ENCODE results near the gene RBFOX1. TPM values are rescaled to one million over a fixed set of nuclear protein-coding genes. Genes with fewer than 3 reads are reported as not detected.

RBFOX1 gene
- total and polyA plus RNA-seq, 2 donors (not counting 1 experiment from before 2014, with no cell fraction given) = not detected

GRCh38 chr16:7304279-7304678 lies 28.4 kb upstream of the RBFOX1 start:
- ChIA-PET POLR2A (no interaction called here), CTCF (no interaction called here)
- TF ChIP-seq EZH2 (IDR thresholded peaks at IDR 0.05; ENCODE audit: borderline replicate concordance, insufficient read depth, low read depth, low read length, poor library complexity, severe bottlenecking) = no peak
- TF ChIP-seq, protein P1, sequence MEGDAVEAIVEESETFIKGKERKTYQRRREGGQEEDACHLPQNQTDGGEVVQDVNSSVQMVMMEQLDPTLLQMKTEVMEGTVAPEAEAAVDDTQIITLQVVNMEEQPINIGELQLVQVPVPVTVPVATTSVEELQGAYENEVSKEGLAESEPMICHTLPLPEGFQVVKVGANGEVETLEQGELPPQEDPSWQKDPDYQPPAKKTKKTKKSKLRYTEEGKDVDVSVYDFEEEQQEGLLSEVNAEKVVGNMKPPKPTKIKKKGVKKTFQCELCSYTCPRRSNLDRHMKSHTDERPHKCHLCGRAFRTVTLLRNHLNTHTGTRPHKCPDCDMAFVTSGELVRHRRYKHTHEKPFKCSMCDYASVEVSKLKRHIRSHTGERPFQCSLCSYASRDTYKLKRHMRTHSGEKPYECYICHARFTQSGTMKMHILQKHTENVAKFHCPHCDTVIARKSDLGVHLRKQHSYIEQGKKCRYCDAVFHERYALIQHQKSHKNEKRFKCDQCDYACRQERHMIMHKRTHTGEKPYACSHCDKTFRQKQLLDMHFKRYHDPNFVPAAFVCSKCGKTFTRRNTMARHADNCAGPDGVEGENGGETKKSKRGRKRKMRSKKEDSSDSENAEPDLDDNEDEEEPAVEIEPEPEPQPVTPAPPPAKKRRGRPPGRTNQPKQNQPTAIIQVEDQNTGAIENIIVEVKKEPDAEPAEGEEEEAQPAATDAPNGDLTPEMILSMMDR (IDR thresholded peaks at IDR 0.05) = no peak
- Histone ChIP-seq H3K36me3 (replicated peaks in 1 of 2; ENCODE audit: control extremely low read depth in 1 of 2, control insufficient read depth in 1 of 2, extremely low read depth in 1 of 2, insufficient read depth in 2 of 2, low read length in 1 of 2) (no peaks in the 10 kb centered on the region), H3K4me3 (ENCODE audit: control extremely low read depth in 1 of 5, extremely low read depth in 1 of 5, insufficient read depth in 1 of 5, low read depth in 2 of 5, low read length in 4 of 5) (no peak overlapping the region), H3K4me2 (replicated peaks; ENCODE audit: low read depth, low read length, poor library complexity, severe bottlenecking) (no peak overlapping the region), H3K4me1 (ENCODE audit: control insufficient read depth in 2 of 2, insufficient read depth in 2 of 2, low read length in 2 of 2) (no peaks in the 10 kb centered on the region), H4K20me1 (ENCODE audit: control insufficient read depth, insufficient read depth, low read length, poor library complexity, severe bottlenecking) (no peaks in the 10 kb centered on the region), H3K79me2 (ENCODE audit: control insufficient read depth, insufficient read depth, low read length) (no peaks in the 10 kb centered on the region), H2AFZ (ENCODE audit: insufficient read depth, low read depth, low read length, poor library complexity, severe bottlenecking) (no peak overlapping the region), H3K9ac (ENCODE audit: low read length) (no peak overlapping the region), H3K27me3 (replicated peaks in 1 of 4; ENCODE audit: control extremely low read depth in 1 of 4, control insufficient read depth in 3 of 4, insufficient read depth in 4 of 4, low read length in 3 of 4) (peaks cover 0 to 10% (median 0%) of the 10 kb centered on the region in 4 experiments), H3K9me3 (ENCODE audit: control extremely low read depth in 1 of 3, control insufficient read depth in 2 of 3, insufficient read depth in 1 of 3, low read length in 2 of 3) (peaks cover 0 to 10% (median 0%) of the 10 kb centered on the region in 3 donors), H3K27ac (ENCODE audit: low read length in 2 of 2) (no peak overlapping the region)
- intact Hi-C loops (cut with micrococcal nuclease) = no loop called here
- no peak for ATAC-seq (ENCODE audit: low read depth)
- H3K9me3 Mint-ChIP-seq (ENCODE audit: insufficient read depth) = peaks cover 3% of the 10 kb centered on the region
- no peak for DNase-seq
- no peak overlapping the region for H3K27ac Mint-ChIP-seq
- 12% methylated on average over 27 of the region's 27 CpGs for WGBS (ENCODE audit: insufficient coverage)
- no peaks in the 10 kb centered on the region for H3K4me1 Mint-ChIP-seq
- H3K4me3 Mint-ChIP-seq = no peak overlapping the region
- H3K27me3 Mint-ChIP-seq = peaks cover 27% of the 10 kb centered on the region

DNA sequence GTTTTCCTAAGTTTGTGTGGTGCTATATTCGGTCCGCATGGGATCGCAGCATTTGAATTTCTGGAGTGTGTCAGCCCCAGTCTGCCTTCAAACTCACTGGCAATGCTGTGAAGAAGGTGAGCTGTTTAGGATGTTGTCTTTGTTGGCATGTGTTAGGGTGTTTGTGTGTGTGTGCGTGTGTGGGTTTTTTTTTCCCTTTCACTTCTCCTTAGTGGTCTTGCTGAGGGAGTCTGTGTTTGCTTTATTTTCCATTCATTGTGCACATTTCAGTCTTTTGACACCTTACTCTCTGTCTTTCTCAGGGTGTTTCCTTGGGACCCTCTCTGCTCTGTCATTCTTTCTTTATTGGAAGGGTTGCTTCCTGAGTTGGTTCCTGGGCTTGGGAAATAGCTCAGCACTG lies 27.7 kb upstream of the RBFOX1 start:
- Mint-ChIP-seq H3K9me3 (ENCODE audit: insufficient read depth) (peaks cover 3% of the 10 kb centered on the region), H3K4me1 (no peaks in the 10 kb centered on the region), H3K27ac (no peak overlapping the region), H3K27me3 (peaks cover 27% of the 10 kb centered on the region), H3K4me3 (no peak overlapping the region)
- ChIA-PET CTCF (no interaction called here), POLR2A (no interaction called here)
- intact Hi-C loops (cut with micrococcal nuclease) = no loop called here
- Histone ChIP-seq H4K20me1 (ENCODE audit: control insufficient read depth, insufficient read depth, low read length, poor library complexity, severe bottlenecking) (no peaks in the 10 kb centered on the region), H3K4me1 (ENCODE audit: control insufficient read depth in 2 of 2, insufficient read depth in 2 of 2, low read length in 2 of 2) (no peaks in the 10 kb centered on the region), H3K4me3 (ENCODE audit: control extremely low read depth in 1 of 5, extremely low read depth in 1 of 5, insufficient read depth in 1 of 5, low read depth in 2 of 5, low read length in 4 of 5) (no peak overlapping the region), H3K9me3 (ENCODE audit: control extremely low read depth in 1 of 3, control insufficient read depth in 2 of 3, insufficient read depth in 1 of 3, low read length in 2 of 3) (peaks cover 0 to 10% (median 0%) of the 10 kb centered on the region in 3 donors), H3K27ac (ENCODE audit: low read length in 2 of 2) (no peak overlapping the region), H3K36me3 (replicated peaks in 1 of 2; ENCODE audit: control extremely low read depth in 1 of 2, control insufficient read depth in 1 of 2, extremely low read depth in 1 of 2, insufficient read depth in 2 of 2, low read length in 1 of 2) (no peaks in the 10 kb centered on the region), H3K79me2 (ENCODE audit: control insufficient read depth, insufficient read depth, low read length) (no peaks in the 10 kb centered on the region), H2AFZ (ENCODE audit: insufficient read depth, low read depth, low read length, poor library complexity, severe bottlenecking) (no peak overlapping the region), H3K9ac (ENCODE audit: low read length) (no peak overlapping the region), H3K27me3 (replicated peaks in 1 of 4; ENCODE audit: control extremely low read depth in 1 of 4, control insufficient read depth in 3 of 4, insufficient read depth in 4 of 4, low read length in 3 of 4) (peaks cover 0 to 10% (median 0%) of the 10 kb centered on the region in 4 experiments), H3K4me2 (replicated peaks; ENCODE audit: low read depth, low read length, poor library complexity, severe bottlenecking) (no peak overlapping the region)
- no CpG with 5 or more reads among the region's 4 CpGs for WGBS (ENCODE audit: insufficient coverage)
- no peak for DNase-seq
- TF ChIP-seq, protein P1 (IDR thresholded peaks at IDR 0.05) = no peak
- TF ChIP-seq EZH2 (IDR thresholded peaks at IDR 0.05; ENCODE audit: borderline replicate concordance, insufficient read depth, low read depth, low read length, poor library complexity, severe bottlenecking) = no peak
- ATAC-seq (ENCODE audit: low read depth) = no peak
